HG02759 (cell line): ENCODE results near the gene TNFAIP8L3.

ENCODE experiments used
- ATAC-seq: cut with Tn5 transposase; IDR thresholded peaks from one replicate; pipeline ENCODE4 v1.9.1; 2021; ENCODE audit warnings: mild to moderate bottlenecking, moderate library complexity; ENCODE audit not compliant: unreplicated experiment

Gene TNFAIP8L3

GRCh38 chr15:51117270-51117669 lies 22.6 kb upstream of the TNFAIP8L3 start:
- ATAC-seq: no peak

DNA sequence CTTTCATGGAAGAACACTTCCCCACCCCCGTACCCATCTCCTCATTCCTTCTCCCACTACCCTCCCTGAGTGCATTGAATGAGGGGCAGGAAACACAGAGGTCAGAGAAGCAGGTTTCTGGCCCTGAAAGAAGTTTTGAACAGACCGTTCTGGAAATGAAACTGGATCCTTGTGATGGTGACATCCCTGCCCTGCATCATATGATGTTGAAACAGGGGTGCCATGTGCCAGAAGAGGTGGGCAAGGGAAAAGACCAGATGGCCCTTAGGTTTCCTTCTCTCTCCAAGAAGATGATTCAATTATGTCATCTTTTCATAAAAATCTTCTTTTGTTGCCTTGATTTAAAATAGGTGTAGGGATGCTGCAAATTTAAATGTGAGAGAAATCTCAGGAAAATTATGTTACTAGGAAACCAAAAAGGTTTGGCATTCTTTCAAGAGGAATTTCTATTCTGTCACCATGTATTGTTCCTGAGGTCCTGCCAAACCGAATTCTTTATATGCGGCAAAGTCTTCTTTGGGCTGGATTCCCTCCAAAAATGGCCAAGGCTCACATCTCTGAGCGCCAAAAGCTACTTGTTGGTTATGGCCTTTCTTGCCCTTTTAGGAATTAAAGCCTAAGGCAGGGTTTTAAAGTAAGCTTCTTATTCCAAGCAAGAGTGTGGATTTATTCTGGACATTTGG lies 19.9 kb upstream of the TNFAIP8L3 start:
- ATAC-seq: no peak

DNA sequence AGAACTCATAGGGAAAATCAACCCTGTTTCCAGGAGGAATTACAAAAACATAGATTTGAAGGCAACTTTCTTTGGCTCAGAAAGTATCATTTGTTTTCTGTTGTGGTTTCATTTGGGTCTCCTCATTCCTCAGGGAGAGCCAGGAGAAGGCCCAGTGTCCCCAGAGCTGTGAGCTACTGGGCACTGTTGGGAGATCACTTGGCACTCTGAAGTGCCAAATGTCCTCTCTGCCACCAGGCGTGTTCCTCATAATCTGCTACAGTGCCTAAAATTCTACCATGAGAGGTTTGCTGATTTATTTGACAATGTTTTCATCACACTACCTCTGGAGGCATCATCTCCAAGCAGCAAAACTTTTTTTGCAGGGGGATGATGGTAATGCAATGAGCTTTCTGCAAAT lies 17.4 kb upstream of the TNFAIP8L3 start:
- ATAC-seq: no peak

- ATAC-seq: no peak
Observed at GRCh38 chr15:51111061-51111460, 16.4 kb upstream of the TNFAIP8L3 start.

GRCh38 chr15:51110171-51110570 lies 15.5 kb upstream of the TNFAIP8L3 start:
- ATAC-seq: no peak

DNA sequence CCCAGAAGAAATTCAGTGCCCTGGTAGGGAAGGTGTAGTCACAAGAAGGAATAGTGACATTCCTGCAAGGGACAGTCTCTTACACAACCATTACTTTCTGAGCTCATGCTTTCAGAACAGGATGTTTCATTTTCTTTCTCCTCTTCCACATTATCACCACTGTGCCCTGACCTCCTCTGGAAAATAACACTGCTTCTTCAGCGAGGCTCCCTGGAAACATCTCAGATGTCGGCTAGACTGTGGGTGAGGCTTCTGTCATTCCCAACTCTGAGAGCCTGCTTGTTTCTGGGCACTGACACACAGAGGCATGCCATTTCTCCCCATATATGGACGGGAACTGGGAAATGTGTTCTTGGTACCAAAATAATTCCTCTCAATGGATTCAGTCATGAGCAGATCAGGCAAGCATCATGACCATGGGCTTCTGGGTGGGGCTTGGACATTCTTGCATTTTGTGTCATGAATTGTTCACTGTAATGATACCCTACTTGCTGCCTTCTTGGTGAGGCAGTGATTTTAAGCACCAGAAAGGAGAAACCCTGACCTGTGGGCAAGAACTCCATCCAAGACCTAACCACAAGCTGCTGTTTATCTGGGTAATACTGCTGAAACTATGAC lies 14.3 kb upstream of the TNFAIP8L3 start:
- ATAC-seq: no peak

- no peak for ATAC-seq
Observed at GRCh38 chr15:51107612-51108011, 12.9 kb upstream of the TNFAIP8L3 start.

- no peak for ATAC-seq
Observed at GRCh38 chr15:51106481-51106880, 11.8 kb upstream of the TNFAIP8L3 start.

DNA sequence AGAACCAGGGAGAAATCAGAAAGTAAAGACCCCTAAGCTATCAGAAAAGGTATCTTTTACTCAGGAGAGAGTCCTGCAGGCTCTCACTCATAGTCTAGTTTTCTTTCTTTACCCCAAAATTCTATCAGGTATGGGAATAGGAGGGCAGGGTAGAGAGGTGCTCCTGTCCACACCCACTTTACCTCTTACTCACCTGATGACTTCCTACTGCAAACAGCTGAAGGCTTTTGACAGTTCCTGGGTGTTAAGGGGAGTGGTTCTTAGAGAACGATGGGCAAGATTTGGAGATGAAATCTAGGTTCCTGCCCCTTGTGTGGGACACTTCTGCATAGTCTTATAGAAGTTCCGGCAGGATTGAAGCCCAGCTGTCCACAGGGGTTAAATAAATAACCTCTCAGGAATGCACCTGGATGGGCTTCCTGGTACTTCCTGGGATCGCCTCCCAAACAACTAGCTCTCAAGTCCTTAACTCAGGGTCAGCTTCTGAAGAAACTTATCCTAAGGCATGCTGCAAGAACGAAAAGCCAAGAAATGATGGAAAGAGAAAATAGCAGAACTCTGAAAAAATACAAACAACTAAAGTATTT lies 10.8 kb upstream of the TNFAIP8L3 start:
- no peak for ATAC-seq

DNA sequence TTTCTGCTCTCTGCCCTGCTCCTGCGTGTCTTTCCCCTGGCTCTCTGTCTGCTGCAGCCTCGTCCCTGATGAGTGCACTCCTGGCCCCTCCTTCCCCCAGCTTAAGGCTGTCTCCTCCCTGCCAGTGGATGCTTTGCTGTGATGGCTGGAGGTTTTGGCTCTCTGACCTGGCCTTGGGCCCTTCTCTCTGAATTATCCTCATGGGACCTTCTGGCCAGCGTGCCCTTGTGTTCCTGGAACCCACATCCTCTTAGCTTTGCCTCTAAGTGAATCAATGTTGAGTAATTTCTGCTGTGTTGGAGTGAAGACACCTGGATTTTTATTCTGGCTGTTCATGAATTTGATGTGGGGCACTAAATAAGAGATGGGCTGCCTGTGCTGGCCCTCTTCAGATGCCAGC lies 9.8 kb upstream of the TNFAIP8L3 start:
- ATAC-seq: no peak

- no peak for ATAC-seq
Observed at GRCh38 chr15:51103330-51103729, 8.6 kb upstream of the TNFAIP8L3 start.

DNA sequence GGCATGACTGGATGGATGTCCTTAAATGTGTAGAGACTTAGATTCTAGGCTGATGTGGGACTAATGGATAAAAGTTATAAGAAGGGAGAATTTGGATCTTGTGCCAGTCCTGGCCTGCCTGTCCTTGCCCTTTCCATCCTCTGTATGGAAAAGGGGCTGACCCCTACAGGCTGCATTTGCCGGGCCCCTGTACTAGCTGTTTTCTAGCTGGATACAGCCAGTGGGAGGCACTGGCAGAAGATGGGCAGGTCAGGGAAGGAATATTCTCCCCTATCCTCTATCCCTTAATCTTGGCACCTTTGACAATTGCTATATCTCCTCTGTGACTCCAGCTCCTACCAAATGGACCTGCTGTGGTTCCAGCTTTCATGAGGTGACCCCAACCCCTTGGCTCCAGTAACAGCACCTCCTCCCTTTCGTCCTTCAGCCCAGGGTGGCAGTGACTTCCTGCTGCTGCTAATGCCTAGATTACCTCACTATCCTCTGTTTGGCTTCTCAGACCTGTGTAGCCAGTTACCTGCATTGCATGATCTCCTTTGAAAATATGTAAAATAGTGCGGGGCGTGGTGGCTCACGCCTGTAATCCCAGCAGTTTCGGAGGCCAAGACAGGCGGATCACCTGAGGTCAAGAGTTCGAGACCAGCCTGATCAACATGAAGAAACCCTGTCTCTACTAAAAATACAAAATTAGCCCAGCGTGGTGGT lies 6.2 kb upstream of the TNFAIP8L3 start:
- no peak for ATAC-seq

GRCh38 chr15:51099185-51099584 lies 4.5 kb upstream of the TNFAIP8L3 start:
- ATAC-seq: no peak

DNA sequence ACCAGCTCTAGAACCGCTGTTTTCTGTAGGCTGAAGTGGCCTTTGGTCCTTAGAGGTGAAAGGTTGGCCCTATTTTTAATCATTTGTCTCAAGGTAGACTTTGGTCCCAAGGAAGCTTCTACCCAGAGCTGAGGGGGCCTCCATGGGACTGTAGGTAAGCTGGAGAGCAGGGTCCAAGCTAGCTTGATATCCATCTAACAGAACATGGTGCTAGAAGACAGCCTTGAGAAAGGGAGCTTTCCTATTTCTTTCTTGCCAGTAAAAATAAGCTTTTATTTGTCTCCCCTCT lies 3.6 kb upstream of the TNFAIP8L3 start:
- ATAC-seq: no peak

DNA sequence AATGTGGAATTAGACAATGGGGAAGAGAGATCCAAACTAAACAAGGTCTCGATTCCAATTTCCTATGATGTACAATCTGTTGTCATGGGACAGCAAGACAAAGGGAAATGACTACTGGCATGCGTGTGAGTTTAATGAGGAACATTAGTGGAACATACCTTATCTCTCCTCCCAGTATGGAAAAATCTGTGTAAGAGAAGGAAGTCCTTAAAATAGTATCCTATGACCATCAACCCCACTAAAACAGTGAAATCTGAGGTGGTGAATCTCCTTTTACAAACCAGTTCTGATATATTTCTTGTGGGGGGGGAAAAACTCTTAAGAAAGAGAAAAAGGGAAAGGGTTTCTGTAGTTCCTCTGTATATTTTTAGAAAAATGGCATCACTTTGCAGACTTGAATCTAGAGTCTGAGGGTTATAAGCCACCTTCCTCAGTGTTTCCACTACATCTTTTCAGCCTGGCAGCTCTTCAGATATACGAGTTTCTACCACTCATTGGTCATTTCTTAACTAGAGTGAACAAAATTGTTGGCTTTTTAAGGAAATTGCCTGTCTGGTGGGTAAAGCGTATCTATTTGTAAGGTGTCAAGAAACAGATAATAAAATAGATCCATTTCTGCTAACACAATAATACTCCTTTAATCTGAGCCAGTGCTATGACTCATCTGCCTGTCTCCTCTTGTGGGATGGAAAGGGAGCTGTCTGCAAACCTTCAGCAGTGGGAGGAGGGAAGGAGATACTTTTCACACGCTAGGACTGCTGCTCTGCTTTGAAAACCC lies 3.0 kb upstream of the TNFAIP8L3 start:
- no peak for ATAC-seq

GRCh38 chr15:51096976-51097375 lies 2.3 kb upstream of the TNFAIP8L3 start:
- no peak for ATAC-seq

GRCh38 chr15:51095681-51096331 lies 1.1 kb upstream of the TNFAIP8L3 start:
- ATAC-seq: no peak

GRCh38 chr15:51093839-51094605 lies 684 bp downstream of the TNFAIP8L3 start:
- ATAC-seq: no peak

GRCh38 chr15:51093488-51093838 lies 1.2 kb downstream of the TNFAIP8L3 start:
- ATAC-seq: no peak

DNA sequence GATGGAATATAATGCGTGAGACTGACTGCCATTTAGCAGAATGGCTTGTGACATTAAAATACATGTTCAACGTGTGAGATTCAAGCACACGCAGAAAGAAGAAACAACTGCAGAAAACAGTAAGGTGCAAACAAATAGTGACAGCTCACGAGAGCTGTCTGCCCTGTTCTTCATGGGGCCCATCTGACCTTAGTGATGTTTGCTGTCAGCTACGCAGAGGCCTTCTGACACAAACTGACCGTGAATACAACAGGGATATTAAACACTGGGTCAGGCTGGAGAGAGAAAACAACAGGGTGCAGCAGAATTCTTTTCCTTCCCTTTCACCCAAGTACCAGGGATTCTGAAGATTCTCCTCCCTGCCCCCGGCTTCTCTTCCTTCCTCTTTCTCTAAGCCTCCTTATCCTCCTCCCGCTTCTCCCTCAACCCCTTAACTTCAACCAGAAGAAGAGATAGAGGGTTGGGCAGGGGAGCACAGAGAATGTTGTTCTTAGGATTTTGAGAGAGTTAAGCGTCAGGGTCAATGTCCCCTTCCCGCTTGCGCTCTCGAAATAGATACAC lies 2.1 kb downstream of the TNFAIP8L3 start:
- no peak for ATAC-seq
